HG03108 (cell line): ENCODE results near the gene ARHGEF28.

ENCODE experiments used
- ATAC-seq: cut with Tn5 transposase; IDR thresholded peaks from one replicate; pipeline ENCODE4 v1.9.1; 2021; ENCODE audit warnings: moderate library complexity; ENCODE audit not compliant: unreplicated experiment

The ARHGEF28 gene

GRCh38 chr5:73838901-73839300, 212.9 kb downstream of the ARHGEF28 start:
- ATAC-seq: no peak

GRCh38 chr5:73841641-73842040, 215.6 kb downstream of the ARHGEF28 start:
- ATAC-seq: no peak

- no peak for ATAC-seq
Measured at GRCh38 chr5:73844165-73844564, 218.2 kb downstream of the ARHGEF28 start.

GRCh38 chr5:73851471-73852181, 225.6 kb downstream of the ARHGEF28 start:
- no peak for ATAC-seq

- no peak for ATAC-seq
Measured at GRCh38 chr5:73853091-73853490, 227.1 kb downstream of the ARHGEF28 start.

- no peak for ATAC-seq
Measured at GRCh38 chr5:73856997-73857396, 231.0 kb downstream of the ARHGEF28 start.

GRCh38 chr5:73857446-73857845, 231.4 kb downstream of the ARHGEF28 start:
- no peak for ATAC-seq

- no peak for ATAC-seq
Measured at GRCh38 chr5:73858054-73858453, 232.1 kb downstream of the ARHGEF28 start.

GRCh38 chr5:73858776-73859175, 232.8 kb downstream of the ARHGEF28 start:
- ATAC-seq: no peak

GRCh38 chr5:73859696-73860095, 233.7 kb downstream of the ARHGEF28 start:
- no peak for ATAC-seq

- ATAC-seq: no peak
Measured at GRCh38 chr5:73861313-73861988, 235.5 kb downstream of the ARHGEF28 start.

- ATAC-seq: no peak
Measured at GRCh38 chr5:73862796-73863195, 236.8 kb downstream of the ARHGEF28 start.

GRCh38 chr5:73863876-73864275, 237.9 kb downstream of the ARHGEF28 start:
- no peak for ATAC-seq

- ATAC-seq: no peak
Measured at GRCh38 chr5:73865315-73865714, 239.3 kb downstream of the ARHGEF28 start.

GRCh38 chr5:73867345-73868335, 241.6 kb downstream of the ARHGEF28 start:
- no peak for ATAC-seq

GRCh38 chr5:73883646-73884045, 257.6 kb downstream of the ARHGEF28 start:
- no peak for ATAC-seq

- no peak for ATAC-seq
Measured at GRCh38 chr5:73887688-73888087, 261.7 kb downstream of the ARHGEF28 start.

- no peak for ATAC-seq
Measured at GRCh38 chr5:73890569-73890968, 264.6 kb downstream of the ARHGEF28 start.

GRCh38 chr5:73892218-73892617, 266.2 kb downstream of the ARHGEF28 start:
- ATAC-seq: no peak

GRCh38 chr5:73892806-73893205, 266.8 kb downstream of the ARHGEF28 start:
- ATAC-seq: no peak

- ATAC-seq: no peak
Measured at GRCh38 chr5:73893813-73894212, 267.8 kb downstream of the ARHGEF28 start.
